ENCODE data around the gene SDC1. TPM values are rescaled to one million over a fixed set of nuclear protein-coding genes. Genes with fewer than 3 reads are reported as not detected.

The SDC1 gene
- polyA plus RNA-seq, 3 donors: not detected

DNA sequence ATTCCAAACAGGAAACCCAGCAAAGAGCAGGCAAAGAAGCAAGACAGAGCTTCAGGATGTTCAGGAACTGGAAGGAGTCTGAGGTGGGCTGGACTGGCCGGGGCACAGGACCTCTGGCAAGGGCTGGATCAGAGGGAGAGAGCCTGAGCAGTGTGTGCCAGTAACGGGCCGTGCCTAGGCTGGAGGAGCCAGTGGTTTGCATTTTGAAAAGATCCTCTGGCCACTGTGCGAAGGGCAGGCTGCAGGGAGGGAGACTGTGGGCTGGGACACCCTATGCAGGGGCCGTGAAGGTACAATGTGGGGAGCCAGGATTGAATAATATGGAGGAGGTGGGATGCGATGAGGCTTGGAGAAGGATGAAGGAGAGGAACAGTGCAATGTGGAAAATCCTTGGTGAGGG is 6.2 kb upstream of the SDC1 start:
- Mint-ChIP-seq H3K27ac (no peak overlapping the region), H3K27me3 (ENCODE audit: low read depth in 3 of 3) (peaks cover 16 to 36% (median 27%) of the 10 kb centered on the region in 3 donors), H3K36me3 (no peaks in the 10 kb centered on the region), H3K9me3 (peaks cover 0 to 1% (median 0%) of the 10 kb centered on the region in 7 donors), H3K4me1 (no peaks in the 10 kb centered on the region), H3K4me3 (no peak overlapping the region)
- Histone ChIP-seq H3K4me3 (replicated peaks in 1 of 3; ENCODE audit: low read depth in 2 of 3, low read length in 3 of 3) (no peak overlapping the region), H4K20me1 (ENCODE audit: insufficient read depth, low read length) (no peaks in the 10 kb centered on the region), H3K27me3 (ENCODE audit: control insufficient read depth in 2 of 2, insufficient read depth in 2 of 2, low read length in 2 of 2) (peaks cover 3 to 8% of the 10 kb centered on the region in 2 donors), H3K4me1 (ENCODE audit: control insufficient read depth in 1 of 2, insufficient read depth in 2 of 2, low read length in 2 of 2) (no peaks in the 10 kb centered on the region), H3K79me2 (ENCODE audit: insufficient read depth, low read length) (no peaks in the 10 kb centered on the region), H3K27ac (ENCODE audit: low read depth in 1 of 2, low read length in 2 of 2) (no peak overlapping the region), H3K9me3 (replicated peaks in 1 of 2; ENCODE audit: control insufficient read depth in 1 of 2, insufficient read depth in 1 of 2, low read length in 2 of 2) (no peaks in the 10 kb centered on the region), H2AFZ (ENCODE audit: insufficient read depth, low read depth, low read length, poor library complexity, severe bottlenecking) (no peak overlapping the region), H3K4me2 (replicated peaks; ENCODE audit: extremely low read depth, low read length, poor library complexity, severe bottlenecking) (no peak overlapping the region), H3K36me3 (replicated peaks in 1 of 2; ENCODE audit: control insufficient read depth in 1 of 2, insufficient read depth in 2 of 2, low read length in 2 of 2) (no peaks in the 10 kb centered on the region), H3K9ac (ENCODE audit: insufficient read depth, low read length, poor library complexity, severe bottlenecking) (no peak overlapping the region)
- intact Hi-C loops (cut with micrococcal nuclease): no loop called here
- TF ChIP-seq, protein P1, sequence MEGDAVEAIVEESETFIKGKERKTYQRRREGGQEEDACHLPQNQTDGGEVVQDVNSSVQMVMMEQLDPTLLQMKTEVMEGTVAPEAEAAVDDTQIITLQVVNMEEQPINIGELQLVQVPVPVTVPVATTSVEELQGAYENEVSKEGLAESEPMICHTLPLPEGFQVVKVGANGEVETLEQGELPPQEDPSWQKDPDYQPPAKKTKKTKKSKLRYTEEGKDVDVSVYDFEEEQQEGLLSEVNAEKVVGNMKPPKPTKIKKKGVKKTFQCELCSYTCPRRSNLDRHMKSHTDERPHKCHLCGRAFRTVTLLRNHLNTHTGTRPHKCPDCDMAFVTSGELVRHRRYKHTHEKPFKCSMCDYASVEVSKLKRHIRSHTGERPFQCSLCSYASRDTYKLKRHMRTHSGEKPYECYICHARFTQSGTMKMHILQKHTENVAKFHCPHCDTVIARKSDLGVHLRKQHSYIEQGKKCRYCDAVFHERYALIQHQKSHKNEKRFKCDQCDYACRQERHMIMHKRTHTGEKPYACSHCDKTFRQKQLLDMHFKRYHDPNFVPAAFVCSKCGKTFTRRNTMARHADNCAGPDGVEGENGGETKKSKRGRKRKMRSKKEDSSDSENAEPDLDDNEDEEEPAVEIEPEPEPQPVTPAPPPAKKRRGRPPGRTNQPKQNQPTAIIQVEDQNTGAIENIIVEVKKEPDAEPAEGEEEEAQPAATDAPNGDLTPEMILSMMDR (IDR thresholded peaks at IDR 0.05): no peak
- DNase-seq: no peak
- 92% methylated on average over 6 of the region's 6 CpGs for WGBS (ENCODE audit: insufficient coverage)

DNA sequence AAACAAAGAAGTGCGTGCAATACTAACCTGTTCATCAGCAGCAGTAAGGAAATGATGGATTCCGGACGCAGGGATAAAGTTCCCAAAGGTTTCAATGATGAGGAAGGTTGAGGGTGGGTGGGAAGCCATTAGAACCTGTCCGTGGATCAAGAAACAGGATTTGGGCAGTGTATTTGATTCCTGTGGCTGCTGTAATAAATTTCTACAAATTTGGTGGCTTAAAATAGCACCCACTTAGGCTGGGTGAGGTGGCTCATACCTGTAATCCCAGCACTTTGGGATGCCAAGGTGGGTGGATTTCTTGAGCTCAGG is 5.1 kb upstream of the SDC1 start:
- no peak for DNase-seq
- intact Hi-C loops (cut with micrococcal nuclease): no loop called here
- peaks cover 0 to 3% of the 10 kb centered on the region in 2 donors for H3K9me3 ChIP-seq (replicated peaks in 1 of 2; ENCODE audit: control insufficient read depth in 1 of 2, insufficient read depth in 1 of 2, low read length in 2 of 2)
- 92% methylated on average over 3 of the region's 4 CpGs for WGBS (ENCODE audit: insufficient coverage)
- peaks cover 7 to 8% of the 10 kb centered on the region in 2 donors for H3K4me1 ChIP-seq (ENCODE audit: control insufficient read depth in 1 of 2, insufficient read depth in 2 of 2, low read length in 2 of 2)
- TF ChIP-seq, protein P1 (IDR thresholded peaks at IDR 0.05): no peak
- Mint-ChIP-seq H3K27ac (no peak overlapping the region), H3K4me1 (peaks cover 5% of the 10 kb centered on the region), H3K27me3 (ENCODE audit: low read depth in 3 of 3) (peaks cover 26 to 45% (median 36%) of the 10 kb centered on the region in 3 donors), H3K36me3 (no peaks in the 10 kb centered on the region), H3K9me3 (peaks cover 0 to 6% (median 0%) of the 10 kb centered on the region in 7 donors), H3K4me3 (no peak overlapping the region)
- no peak overlapping the region for H2AFZ ChIP-seq (ENCODE audit: insufficient read depth, low read depth, low read length, poor library complexity, severe bottlenecking)
- H3K36me3 ChIP-seq (replicated peaks in 1 of 2; ENCODE audit: control insufficient read depth in 1 of 2, insufficient read depth in 2 of 2, low read length in 2 of 2): no peaks in the 10 kb centered on the region
- H3K27ac ChIP-seq (ENCODE audit: low read depth in 1 of 2, low read length in 2 of 2): no peak overlapping the region
- peaks cover 9 to 19% of the 10 kb centered on the region in 2 donors for H3K27me3 ChIP-seq (ENCODE audit: control insufficient read depth in 2 of 2, insufficient read depth in 2 of 2, low read length in 2 of 2)
- H4K20me1 ChIP-seq (ENCODE audit: insufficient read depth, low read length): no peaks in the 10 kb centered on the region
- no peak overlapping the region for H3K4me2 ChIP-seq (replicated peaks; ENCODE audit: extremely low read depth, low read length, poor library complexity, severe bottlenecking)
- H3K79me2 ChIP-seq (ENCODE audit: insufficient read depth, low read length): no peaks in the 10 kb centered on the region
- H3K9ac ChIP-seq (ENCODE audit: insufficient read depth, low read length, poor library complexity, severe bottlenecking): no peak overlapping the region
- no peak overlapping the region for H3K4me3 ChIP-seq (replicated peaks in 1 of 3; ENCODE audit: low read depth in 2 of 3, low read length in 3 of 3)

All from CD14-positive monocyte (primary cell).